Measurements from ENCODE around the gene PPM1A. TPM values are rescaled to one million over a fixed set of nuclear protein-coding genes. Genes with fewer than 3 reads are reported as not detected.

The PPM1A gene
- total RNA-seq, 2 experiments from 2014 or later, result 47.3 to 52.6 TPM

DNA sequence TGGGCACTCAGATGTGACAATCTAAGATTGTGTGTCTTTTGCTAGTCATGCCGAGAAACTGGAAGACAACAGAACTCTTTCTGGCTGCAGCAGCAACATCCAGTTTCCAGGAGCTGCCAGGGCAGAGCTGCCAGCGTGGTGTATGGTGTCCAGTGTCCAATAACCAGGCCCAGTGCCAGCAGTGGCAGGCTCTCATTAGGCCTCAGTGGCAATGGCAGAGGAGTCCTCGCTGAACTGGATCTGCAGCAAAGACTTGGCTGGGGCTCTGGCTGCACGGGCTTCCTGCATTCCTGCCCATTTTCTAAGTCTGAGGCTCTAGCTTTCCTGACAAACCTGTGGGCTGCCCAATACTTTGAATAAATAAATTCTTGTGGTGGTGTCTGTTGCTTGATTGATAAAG, 26.2 kb upstream of the PPM1A start:
- POLR2A ChIA-PET, result no interaction called here
- CTCF ChIA-PET, result no interaction called here

DNA sequence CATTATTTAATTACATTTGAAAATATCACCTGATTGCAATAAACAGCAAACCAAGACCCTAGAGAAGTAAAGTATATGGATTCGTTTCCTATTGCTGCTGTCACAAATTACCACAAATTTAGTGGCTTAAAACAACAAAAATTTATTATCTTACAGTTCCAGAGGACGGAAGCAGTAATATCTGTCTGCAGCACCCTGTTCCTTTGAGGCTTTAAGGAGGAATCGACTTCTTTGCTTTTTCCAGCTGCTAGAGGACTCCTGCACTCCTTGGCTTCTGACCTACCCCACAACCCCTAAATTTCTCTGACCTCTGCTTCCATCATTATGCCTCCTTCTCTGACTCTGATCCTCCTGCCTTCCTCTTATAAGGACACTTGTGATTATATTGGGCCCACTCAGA, 23.8 kb upstream of the PPM1A start:
- CTCF ChIA-PET, result no interaction called here
- POLR2A ChIA-PET, result interaction anchor here (2.0 kb wide), 1 partner anchor 23 kb away, joined by 5 read pairs; no protein-coding TSS in a partner anchor

DNA sequence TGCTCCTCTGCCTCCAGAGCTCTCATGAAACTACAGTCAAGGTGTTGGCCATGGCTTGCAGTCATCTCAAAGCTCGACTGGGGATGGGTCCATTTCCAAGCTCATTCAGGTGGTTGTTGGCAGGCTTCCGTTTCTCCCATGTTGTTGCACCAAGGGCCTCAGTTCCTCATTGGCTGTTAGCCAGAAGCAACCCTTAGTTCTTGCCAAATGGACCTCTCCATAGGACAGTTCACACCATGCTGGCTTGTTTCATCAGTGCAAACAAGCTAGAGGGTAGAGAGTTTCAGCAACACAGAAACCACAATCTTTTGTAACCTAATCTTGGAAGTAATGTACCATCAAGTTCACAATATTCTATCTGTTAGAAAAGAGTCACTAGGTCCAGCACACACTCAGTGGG, 22.7 kb upstream of the PPM1A start:
- CTCF ChIA-PET, result no interaction called here
- POLR2A ChIA-PET, result interaction anchor here (2.0 kb wide), 1 partner anchor 22 kb away, joined by 5 read pairs; no protein-coding TSS in a partner anchor

DNA sequence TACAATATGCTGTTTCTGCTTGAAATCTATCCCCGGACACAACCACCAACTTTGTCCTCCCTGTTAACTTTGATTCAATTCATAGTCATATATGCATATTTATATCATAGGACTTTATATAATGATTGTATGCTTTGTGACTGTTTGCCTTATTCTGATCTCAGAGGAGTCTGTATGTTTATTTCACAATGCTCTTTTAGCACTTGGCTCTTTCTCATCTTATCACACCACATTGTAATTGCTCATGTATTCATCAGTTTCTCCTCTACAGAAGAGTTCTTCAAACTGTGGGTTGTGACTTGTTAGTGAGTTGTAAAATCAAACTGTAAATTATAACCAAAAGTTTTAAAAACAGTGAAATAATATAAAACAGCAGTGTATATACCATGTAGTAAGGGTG, 21.7 kb upstream of the PPM1A start:
- ChIA-PET CTCF (no interaction called here), POLR2A (no interaction called here)

DNA sequence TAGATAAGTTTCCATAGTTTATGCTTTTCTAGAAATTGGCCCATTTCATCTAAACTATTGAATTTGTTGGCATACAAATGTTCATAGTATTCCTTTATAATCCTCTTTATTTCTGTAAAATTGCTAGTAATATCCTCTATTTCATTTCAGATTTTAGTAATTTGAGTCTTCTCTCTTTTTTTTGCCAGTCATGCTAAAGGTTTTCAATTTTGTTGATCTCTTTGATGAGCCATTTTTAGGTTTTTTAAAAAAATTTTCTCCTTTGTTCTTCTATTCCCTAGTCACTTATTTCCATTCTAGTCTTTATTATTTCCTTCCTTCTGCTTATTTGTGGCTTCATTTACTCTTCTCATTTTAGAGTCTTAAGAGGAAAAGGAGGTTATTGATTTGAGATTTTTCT, 19.4 kb upstream of the PPM1A start:
- ChIA-PET POLR2A (no interaction called here), CTCF (interaction anchor here (1.6 kb wide), 1 partner anchor 18 kb away, joined by 4 read pairs; no protein-coding TSS in a partner anchor)

DNA sequence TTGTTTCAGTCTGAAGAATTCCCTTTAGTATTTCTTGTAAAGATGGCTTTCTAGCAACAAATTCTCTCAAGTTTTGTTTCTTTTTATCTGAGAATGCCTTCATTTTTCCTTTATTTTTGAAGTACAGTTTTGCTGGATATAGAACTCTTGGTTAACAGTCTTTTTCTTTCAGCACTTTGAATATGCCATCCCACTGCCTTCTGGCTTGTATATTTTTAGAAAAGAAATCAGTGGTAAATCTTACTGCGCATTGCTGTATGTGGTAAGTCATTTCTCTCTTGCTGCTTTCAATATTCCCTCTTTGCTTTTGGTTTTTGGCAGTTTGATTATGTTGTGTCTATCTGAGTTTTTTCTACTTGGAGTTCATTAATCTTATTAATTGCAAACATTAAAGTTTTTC, 16.8 kb upstream of the PPM1A start:
- ChIA-PET POLR2A (no interaction called here), CTCF (no interaction called here)

DNA sequence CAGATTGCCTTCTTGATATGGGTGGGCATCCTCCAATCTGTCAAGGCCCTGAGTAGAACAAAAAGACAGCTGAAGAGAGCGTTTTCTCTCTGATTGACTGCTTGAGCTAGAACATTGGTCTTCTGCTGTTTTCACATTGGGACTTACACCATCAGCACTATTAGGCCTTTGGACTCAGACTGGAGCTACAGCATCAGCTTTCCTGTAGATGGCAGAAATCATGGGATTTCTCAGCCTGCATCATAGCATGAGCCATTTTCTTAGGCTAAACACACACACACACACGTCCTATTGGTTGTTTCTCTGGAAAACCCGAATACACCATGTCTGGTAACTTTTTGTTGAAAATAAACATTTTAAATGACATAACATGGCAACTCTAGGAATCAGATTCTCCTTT, 15.8 kb upstream of the PPM1A start:
- ChIA-PET CTCF (interaction anchor here (1.2 kb wide), 1 partner anchor 33 kb away, joined by 4 read pairs; no protein-coding TSS in a partner anchor), POLR2A (no interaction called here)

DNA sequence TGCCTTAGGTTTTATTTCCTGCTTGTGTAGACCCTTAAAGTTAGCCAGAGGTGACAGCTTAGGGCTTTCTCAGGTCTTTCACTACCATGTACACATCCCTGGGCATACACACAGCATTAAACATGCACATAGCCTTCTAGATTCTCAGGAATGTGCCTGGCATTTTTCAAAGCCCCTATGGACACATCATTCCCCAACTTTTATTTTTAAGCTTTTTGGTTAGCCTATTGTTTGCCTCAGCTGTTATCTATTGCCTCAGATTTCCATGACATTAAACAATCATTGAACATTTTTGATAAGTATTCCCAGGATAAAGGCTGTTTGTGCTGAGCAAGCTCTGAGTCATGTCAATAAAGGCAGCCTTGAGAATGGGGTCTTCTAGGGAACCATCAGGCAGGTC, 15.1 kb upstream of the PPM1A start:
- ChIA-PET POLR2A (no interaction called here), CTCF (interaction anchor here (1.2 kb wide), 1 partner anchor 33 kb away, joined by 4 read pairs; no protein-coding TSS in a partner anchor)

DNA sequence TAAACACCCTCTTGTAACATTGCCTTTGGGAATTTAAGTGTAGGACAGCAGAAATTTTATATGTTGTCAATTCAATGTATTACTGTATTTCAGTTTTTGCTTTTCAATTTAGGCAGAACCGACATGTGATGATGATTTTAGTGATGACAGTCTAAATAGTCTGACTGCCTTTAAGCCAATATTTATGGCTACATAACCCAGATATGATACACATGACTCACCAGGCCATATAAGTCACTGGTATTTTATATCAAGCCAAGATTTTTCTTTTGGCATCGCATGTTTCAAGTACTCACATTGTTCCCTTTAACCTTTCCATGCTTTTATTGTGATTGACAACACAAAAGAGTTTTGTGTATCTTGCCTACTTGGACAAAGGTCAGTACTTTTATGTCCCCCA, 13.6 kb upstream of the PPM1A start:
- CTCF ChIA-PET, result no interaction called here
- POLR2A ChIA-PET, result no interaction called here

DNA sequence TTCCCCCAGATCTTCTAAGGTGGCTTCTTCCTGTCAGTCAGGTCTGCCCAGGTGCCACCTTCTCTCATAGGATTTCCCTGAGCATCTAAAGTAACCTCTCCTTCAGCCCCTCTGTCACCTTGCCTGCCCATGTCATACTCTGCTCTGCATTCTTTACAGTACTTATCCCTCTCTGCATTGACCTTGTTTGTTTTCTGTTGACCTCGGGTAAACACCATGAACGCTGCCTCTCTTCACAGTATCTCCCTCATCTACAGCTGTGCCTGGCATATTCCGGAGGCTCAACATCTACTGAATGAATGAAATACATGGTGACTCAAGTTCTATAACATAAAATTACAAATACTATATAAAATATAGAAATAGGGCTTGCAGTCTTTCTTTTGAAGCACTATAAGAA, 10.1 kb upstream of the PPM1A start:
- CTCF ChIA-PET, result no interaction called here
- POLR2A ChIA-PET, result interaction anchor here (1.0 kb wide), 1 partner anchor 10 kb away, joined by 3 read pairs; the partner anchor contains the start of gene PPM1A

DNA sequence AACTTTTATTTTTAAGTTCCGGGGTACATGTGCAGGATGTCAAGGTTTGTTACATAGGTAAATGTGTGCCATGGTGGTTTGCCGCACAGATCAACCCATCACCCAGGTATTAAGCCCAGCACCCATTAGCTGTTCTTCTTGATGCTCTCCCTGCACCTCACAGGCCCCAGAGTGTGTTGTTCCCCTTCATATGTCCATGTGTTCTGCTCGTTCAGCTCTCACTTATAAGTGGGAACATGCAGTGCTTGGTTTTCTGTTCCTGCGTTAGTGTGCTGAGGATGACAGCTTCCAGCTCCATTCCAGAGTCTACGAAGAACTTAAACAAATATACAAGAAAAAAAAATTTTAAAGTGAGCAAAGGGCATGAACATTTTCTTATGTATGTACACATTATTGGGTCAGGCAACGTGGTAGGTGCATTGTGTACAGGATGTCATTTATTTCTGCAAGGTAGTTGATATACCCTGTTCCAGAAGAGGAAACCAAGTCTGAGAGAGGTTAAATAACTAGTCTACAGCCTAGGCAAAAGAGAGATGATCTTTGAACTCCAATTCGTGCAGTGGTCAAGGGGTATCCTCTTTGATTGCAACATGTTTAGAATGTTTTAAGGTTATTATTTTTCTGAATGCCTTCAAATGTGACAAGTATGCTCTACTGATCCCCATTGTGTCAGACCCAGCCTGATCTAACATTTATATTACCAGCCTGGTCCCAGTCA, 8.7 kb upstream of the PPM1A start:
- POLR2A ChIA-PET, result no interaction called here

DNA sequence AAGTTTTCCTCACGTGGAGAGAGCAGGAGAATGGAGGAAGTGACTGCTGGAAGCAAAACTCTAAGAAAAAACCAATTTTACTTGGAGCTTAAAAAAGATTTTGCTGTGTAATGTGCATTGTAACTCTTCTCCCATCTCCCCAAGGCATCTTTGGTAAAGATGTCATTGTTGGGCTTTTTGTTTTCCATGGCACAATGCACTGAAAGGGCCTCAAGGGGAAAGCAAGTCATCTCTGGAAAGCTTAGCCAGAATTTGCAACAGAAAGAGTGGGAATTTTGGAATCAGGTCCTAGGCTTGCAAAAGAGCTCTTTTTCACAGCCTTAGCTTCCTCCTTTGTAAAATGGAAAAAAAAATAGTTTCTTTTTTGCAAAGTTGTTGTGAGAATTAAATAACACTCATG, 7.9 kb upstream of the PPM1A start:
- ChIA-PET POLR2A (no interaction called here), CTCF (no interaction called here)

More for the DNA sequence above, 8.7 kb upstream of the PPM1A start:
- CTCF ChIA-PET, result no interaction called here

DNA sequence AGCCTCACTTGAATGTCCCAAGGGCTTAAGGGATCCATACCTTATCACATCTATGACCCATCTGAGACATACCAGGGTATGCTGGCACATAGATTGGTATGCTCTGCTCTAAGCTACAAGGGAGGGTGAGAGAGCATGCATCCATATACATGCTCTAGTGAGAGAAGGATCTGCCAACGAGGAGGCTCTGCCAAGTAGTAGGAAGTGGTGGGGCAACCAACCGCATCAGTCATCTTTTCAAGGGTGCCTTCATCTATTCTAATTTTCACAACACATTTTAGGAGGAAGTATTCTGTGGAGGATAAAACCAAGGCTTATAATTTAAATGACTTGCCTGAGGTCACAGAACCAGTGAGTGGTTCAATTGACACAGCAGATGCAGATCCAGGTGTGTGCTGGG, 6.6 kb upstream of the PPM1A start:
- CTCF ChIA-PET, result no interaction called here
- POLR2A ChIA-PET, result no interaction called here

DNA sequence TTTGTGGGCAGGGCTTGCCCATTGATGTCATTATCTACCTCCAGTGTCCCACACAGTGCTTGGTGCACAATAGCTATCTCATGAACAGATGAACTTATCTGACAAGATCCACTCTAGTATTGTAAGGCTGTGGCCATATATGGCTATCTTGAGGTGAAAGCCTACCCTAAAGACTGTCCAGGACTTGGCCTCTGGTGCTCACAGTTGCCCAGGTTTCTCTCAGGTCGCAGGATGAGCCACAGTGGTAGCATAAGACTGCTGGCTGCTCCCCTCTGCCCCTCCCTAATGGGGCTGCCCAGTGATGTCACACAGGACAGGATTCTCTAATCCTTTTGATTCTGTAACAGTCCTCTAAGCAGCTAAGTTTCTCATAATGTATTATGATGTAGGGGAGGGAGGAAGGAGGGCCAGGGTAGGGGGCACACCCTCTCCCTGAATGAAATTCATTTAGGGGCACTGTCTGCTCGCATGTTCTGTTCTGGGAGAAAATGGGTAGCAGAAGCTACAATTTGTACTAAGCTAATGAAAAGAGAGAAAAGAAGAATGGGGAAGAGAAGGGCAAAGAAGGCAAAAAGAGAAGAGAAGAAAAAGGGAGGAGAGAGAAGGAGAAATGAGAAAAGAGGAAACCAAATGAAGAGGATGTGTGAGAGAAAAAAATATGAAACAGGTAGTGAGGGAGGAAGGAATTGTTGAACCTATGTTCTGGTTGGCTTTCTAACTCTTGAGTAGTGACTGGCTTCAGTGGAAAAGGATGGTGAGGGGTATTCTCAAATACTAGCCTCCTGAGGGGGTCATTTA, 3.4 kb upstream of the PPM1A start:
- CTCF ChIA-PET, result no interaction called here
- POLR2A ChIA-PET, result no interaction called here

DNA sequence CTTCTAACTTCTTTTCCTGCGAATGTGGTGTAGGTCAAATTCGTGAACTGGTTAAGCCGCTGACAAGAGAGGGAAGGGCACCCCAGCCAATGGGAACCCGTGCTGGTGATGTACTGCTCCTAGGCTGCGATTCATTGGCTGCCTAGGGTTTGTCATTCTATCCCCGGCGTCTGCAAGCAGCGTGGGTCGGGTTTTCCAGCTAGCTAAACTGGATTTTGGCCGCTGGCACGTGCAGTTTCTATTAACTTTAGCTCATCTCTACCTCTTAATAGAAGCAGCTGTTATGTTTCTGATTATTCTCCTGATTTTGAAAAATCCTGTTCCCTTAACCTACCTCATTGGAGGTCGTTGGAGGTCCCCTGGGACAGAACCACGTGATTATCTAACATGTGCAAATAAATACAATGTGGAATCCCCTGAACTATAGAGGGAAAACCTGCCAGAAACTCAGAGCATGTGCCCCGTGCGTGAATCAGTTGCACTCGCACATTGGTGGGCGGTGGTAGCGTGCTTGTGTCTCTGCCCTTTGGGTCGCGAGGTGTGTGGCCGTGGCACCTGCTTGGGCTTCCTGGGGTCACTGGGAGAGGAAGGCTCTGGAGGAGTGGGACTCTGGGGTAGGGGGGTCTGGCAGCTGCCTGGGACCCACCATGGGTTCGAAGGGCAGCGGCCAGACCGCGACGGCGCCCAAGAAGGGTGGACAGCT, 876 bp upstream of the PPM1A start:
- POLR2A ChIA-PET, result interaction anchor here (0.5 to 2.5 kb wide), 14 partner anchors 9 to 1950 kb away, joined by 3 to 24 read pairs (median 4); partner anchors contain the start of genes ARID4A, DHRS7, PCNX4 and TMEM30B

DNA sequence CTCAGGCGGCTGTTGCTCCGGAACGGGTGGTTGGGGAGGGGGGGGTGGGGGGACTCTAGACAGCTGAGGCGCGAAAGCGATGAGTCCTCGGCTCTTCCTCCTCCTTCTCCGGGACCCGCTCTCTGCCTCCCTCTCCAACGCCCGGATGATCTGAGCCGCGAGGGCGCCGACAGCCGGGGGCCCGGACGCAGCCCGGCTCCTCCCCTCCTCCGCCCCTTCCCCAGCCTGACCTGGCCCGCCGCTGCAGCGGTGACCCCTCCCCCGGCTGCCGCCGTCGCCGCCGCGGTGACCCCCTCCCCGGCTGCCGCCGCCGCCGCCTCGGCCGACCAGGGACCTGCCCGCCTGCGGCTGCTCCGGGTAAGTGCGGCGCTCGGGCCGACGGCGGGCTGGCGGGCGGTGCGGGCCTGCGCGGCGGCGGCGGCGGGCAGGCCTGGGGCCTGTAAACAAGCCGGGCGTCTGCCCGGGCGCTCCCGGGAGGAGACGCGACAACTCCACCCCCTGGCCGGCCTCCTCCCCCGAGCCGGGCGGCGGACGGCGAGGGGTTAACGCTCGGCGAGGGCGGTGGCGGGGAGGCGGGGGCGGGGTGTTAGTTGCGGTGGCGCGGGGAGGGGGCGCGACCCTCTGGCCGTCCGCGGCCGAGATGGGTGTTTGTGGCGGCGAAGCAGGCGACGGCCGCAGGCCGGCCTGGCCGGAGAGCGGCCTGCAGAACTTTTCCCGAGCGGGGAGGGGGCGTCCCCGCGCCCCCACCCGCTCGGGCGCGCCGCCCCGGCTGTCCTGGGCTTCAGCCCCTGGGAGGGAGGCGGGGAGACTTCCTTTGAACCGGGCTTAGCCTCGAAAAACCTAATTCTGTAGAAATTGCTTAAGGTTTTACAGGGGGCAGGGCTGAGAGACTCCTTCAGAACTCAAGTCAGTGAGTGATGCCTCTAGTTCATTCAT, 568 bp downstream of the PPM1A start:
- POLR2A ChIA-PET, result interaction anchor here (0.6 to 2.5 kb wide), 20 partner anchors 8 to 1952 kb away, joined by 3 to 24 read pairs (median 4); partner anchors contain the start of genes ARID4A, DAAM1, DHRS7 and JKAMP
- CTCF ChIA-PET, result interaction anchor here (1.9 to 2.5 kb wide), 2 partner anchors 65 to 84 kb away, joined by 8 to 10 read pairs; partner anchors contain the start of gene DHRS7

More for the DNA sequence above, 876 bp upstream of the PPM1A start:
- CTCF ChIA-PET, result interaction anchor here (0.9 to 2.5 kb wide), 6 partner anchors 19 to 283 kb away, joined by 3 to 10 read pairs (median 4); partner anchors contain the start of gene DHRS7

DNA sequence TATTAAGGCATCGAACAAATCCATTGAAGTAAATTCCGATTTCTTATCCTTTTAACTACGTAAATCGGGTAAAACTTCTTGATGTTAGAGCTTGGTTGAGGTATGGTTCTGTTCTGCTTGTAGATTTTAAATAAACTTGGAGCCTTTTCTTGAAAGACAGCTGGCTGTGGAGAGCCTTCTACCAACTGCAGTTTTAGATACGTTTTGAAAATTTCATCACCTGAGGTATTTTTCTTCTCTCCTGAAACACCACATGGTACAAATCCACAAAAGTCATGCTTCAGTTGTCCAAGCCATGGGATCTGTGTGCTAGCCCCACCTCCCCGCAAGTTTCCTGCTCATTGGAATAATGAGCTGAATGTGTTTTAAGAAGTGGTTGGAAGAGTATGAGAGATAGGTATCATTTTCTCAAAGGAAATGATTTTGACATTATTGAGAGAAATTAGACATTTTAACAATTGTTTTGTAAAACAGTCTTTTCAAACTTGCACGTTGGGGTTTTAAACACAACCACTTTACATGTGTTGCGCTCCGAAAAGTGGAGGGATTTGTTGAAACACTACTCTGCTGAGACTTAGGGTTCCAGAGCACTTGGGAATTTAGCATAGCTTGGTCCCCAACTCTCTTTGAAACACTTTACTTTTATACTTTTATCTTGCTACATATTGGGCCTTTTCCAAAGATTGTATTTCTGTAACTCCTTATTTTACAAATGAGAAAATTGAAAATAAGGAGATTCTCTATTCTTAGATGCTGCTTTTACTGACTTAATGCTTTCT, 1.4 kb downstream of the PPM1A start:
- POLR2A ChIA-PET, result interaction anchor here (0.8 kb wide), 1 partner anchor 81 kb away, joined by 4 read pairs; no protein-coding TSS in a partner anchor
- CTCF ChIA-PET, result interaction anchor here (1.5 kb wide), 1 partner anchor 15 kb away, joined by 3 read pairs; no protein-coding TSS in a partner anchor

DNA sequence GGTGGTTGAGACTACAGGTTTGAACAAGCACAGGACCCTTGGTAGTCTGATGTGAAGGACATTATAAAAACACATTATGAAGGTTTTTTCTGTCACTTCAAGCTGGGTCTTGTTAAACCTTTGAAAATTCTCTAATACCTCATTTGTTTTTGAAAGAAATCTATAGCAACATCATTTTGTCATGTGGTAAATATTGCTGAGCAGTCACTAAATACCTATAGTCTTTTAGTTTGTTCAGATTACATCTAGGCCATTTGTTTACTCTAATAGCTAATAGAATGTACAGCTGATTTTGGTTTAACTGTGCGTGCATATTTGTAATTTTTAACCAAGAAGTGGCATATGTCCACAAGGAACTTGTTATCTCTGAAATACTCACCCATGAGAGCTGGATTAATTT, 2.9 kb downstream of the PPM1A start:
- POLR2A ChIA-PET, result no interaction called here
- CTCF ChIA-PET, result interaction anchor here (1.5 kb wide), 1 partner anchor 13 kb away, joined by 3 read pairs; no protein-coding TSS in a partner anchor

Data from activated CD8-positive, alpha-beta memory T cell treated with anti-CD3 and anti-CD28 coated beads for 36 hours (primary cell).